GM12864 (cell line): ENCODE results near the gene TBX10.
A peak's percentile ranks its signal among the peaks of the same experiment; 100 is the strongest.

ENCODE experiments used
- DNase-seq: peaks from one replicate; pipeline ENCODE4 v3.0.0-alpha.2; 2011; ENCODE audit warnings: low read depth
- H3K4me3 ChIP-seq: 2 replicates; pipeline ENCODE4 v1.5.1; 2011; ENCODE audit warnings: mild to moderate bottlenecking, low read depth, low read length, control low read depth
- TF ChIP-seq, protein P1 (sequence below): IDR thresholded peaks from 2 replicates; pipeline ENCODE4 v1.5.1; 2011; ENCODE audit warnings: low read depth, mild to moderate bottlenecking, moderate library complexity, low read length, control low read depth, inconsistent platforms; ENCODE audit errors: missing control alignments

Gene TBX10

DNA sequence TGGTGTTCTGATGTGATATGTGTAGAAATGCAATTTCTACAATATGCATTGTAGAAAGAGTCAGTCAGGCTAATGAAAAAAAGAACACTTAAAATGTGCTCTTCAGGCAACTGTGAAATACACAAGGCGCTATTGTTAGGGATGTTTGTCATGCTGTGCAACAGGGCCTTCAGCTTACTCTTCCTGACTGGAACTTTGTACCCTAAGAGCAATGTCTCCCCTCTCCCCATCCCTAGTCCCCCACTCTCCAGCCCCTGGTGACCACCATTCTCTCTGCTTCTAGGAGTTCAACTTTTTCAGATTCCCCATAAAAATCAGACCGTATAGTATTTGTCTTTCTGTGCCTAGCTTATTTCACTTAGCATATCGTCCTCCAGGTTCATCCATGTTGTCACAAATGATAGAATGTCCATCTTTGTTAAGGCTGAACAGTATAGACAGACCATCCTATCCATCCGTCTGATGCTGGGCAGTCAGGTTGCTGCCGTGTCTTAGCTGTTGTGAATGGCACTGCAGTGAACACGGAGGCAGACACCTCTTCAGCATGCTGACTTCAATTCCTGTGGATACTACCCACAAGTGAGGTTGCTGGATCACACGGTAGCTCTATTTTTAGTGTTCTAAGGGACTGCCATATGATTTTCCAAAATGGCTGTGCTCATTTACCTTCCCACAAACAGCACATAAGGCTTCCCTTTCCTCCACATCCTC, 22.2 kb downstream of the TBX10 start:
- TF ChIP-seq, protein P1, sequence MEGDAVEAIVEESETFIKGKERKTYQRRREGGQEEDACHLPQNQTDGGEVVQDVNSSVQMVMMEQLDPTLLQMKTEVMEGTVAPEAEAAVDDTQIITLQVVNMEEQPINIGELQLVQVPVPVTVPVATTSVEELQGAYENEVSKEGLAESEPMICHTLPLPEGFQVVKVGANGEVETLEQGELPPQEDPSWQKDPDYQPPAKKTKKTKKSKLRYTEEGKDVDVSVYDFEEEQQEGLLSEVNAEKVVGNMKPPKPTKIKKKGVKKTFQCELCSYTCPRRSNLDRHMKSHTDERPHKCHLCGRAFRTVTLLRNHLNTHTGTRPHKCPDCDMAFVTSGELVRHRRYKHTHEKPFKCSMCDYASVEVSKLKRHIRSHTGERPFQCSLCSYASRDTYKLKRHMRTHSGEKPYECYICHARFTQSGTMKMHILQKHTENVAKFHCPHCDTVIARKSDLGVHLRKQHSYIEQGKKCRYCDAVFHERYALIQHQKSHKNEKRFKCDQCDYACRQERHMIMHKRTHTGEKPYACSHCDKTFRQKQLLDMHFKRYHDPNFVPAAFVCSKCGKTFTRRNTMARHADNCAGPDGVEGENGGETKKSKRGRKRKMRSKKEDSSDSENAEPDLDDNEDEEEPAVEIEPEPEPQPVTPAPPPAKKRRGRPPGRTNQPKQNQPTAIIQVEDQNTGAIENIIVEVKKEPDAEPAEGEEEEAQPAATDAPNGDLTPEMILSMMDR: no peak
- DNase-seq: no peak
- H3K4me3 ChIP-seq: no peak overlapping the region

GRCh38 chr11:67616431-67617242, 22.9 kb downstream of the TBX10 start:
- TF ChIP-seq, protein P1: no peak
- DNase-seq: no peak
- no peak overlapping the region for H3K4me3 ChIP-seq

GRCh38 chr11:67615728-67616430, 23.7 kb downstream of the TBX10 start:
- TF ChIP-seq, protein P1: no peak
- no peak overlapping the region for H3K4me3 ChIP-seq
- DNase-seq: no peak

DNA sequence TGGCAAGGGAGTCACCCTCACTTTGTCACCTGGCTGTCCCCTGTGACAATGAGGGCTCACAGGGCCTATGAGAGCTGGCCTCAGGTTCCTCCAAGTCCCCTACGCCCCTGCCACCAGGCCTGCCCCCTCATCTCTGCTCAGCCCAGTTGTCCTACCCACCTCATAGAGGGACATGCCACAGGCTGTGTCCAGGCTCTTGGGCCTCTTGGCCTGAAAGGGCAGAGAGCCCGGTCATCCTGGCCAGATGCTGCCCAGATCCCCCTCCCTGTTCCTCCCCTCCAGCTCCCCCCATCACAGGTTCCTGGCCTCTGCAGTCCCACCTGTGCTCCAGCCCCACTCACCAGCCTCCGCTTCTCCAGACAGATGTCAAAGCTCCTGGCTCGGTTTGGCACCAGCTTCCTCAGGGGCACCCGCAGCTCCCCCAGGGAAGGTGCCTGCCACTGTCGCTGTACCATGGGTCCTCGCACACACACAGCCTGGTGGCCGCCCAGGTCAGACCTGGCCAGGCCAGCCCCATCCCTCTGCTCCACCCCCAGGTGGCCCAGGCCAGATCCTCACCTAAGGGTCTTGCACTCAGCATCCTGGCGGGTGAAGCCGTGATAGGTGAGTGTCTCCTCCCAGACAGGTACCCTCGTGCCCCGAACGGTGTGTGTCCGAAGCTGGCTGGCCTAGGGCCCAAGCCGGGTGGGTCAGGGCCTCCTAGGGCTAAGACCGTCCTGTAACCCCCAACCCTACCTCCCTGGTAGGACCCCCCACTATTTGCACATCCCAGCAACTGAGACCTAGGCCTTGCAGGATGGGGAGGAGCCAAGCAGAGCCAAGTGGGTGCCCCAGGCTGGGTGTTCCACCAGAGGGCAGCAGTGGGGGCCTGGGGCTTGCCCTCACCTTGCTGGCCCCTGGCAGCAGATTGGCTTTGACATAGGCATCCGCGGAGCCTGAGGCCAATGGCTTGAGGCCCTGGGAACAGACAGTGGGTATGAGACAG, 24.5 kb downstream of the TBX10 start:
- DNase-seq: no peak
- H3K4me3 ChIP-seq: peak overlapping the region; percentile 29; the same call in 1 of the 2 replicates
- TF ChIP-seq, protein P1: peak; percentile 80

- TF ChIP-seq, protein P1: peak; percentile 51
- peak overlapping the region; percentile 29 for H3K4me3 ChIP-seq
- DNase-seq: peak; percentile 90
Observed at GRCh38 chr11:67613960-67614715, 25.4 kb downstream of the TBX10 start.
